HEK293T (cell line): ENCODE data around the gene RIPPLY1.
"Not testable (repeated sequence)": the region's sequence is repeated elsewhere in the genome, so short reads cannot be mapped to it uniquely, and the experiment has no call there.

ENCODE experiments used
- CTCF ChIA-PET: fragments of 350-600 bp; formaldehyde crosslinking; extraction: SDS; loops from one replicate; lab custom pipeline; 2021; ENCODE audit warnings: antibody characterized with exemption, inconsistent platforms; lab: Yijun Ruan, JAX
- POLR2A ChIA-PET: fragments of 350-600 bp; formaldehyde crosslinking; extraction: SDS; loops from one replicate; lab custom pipeline; 2020; ENCODE audit warnings: antibody characterized with exemption, inconsistent platforms; lab: Yijun Ruan, JAX
- DNase-seq: peaks from one replicate; pipeline ENCODE4 v3.0.0; 2012; ENCODE audit warnings: mixed read lengths; ENCODE audit errors: extremely low spot score
- ARNT ChIP-seq: fragments of 450-650 bp; IDR thresholded peaks from 2 replicates; pipeline ENCODE4 v1.6.1; 2017; ENCODE audit warnings: mild to moderate bottlenecking
- BHLHE40 ChIP-seq: fragments of 450-650 bp; IDR thresholded peaks from 2 replicates; pipeline ENCODE4 v1.6.1; 2016; ENCODE audit warnings: mild to moderate bottlenecking, moderate library complexity, borderline replicate concordance
- CTBP1 ChIP-seq: fragments of 450-650 bp; IDR thresholded peaks from 2 replicates; pipeline ENCODE4 v1.6.1; 2016; ENCODE audit warnings: borderline replicate concordance
- ELF4 ChIP-seq: fragments of 450-650 bp; IDR thresholded peaks from 2 replicates; pipeline ENCODE4 v1.6.1; 2017; ENCODE audit warnings: antibody characterized with exemption
- FOXA1 ChIP-seq: fragments of 450-650 bp; IDR thresholded peaks from 2 replicates; pipeline ENCODE4 v1.6.1; 2016; ENCODE audit warnings: mild to moderate bottlenecking
- FOXK2 ChIP-seq: fragments of 450-650 bp; IDR thresholded peaks from 2 replicates; pipeline ENCODE4 v1.6.1; 2016; ENCODE audit warnings: mild to moderate bottlenecking
- FOXM1 ChIP-seq: fragments of 450-650 bp; IDR thresholded peaks from 2 replicates; pipeline ENCODE4 v1.6.1; 2017; ENCODE audit warnings: mild to moderate bottlenecking, borderline replicate concordance
- HDGF ChIP-seq: fragments of 450-650 bp; IDR thresholded peaks from 2 replicates; pipeline ENCODE4 v1.6.1; 2017; ENCODE audit warnings: antibody characterized with exemption, borderline replicate concordance
- L3MBTL2 ChIP-seq: fragments of 450-650 bp; conservative IDR thresholded peaks from 2 replicates; pipeline ENCODE4 v1.6.1; 2016; ENCODE audit warnings: mild to moderate bottlenecking
- LEF1 ChIP-seq: fragments of 450-650 bp; IDR thresholded peaks from 2 replicates; pipeline ENCODE4 v1.6.1; 2017; ENCODE audit warnings: mild to moderate bottlenecking, borderline replicate concordance
- NFRKB ChIP-seq: fragments of 450-650 bp; IDR thresholded peaks from 2 replicates; pipeline ENCODE4 v1.6.1; 2016; ENCODE audit warnings: mild to moderate bottlenecking, moderate library complexity
- SP1 ChIP-seq: fragments of 450-650 bp; IDR thresholded peaks from 2 replicates; pipeline ENCODE4 v1.6.1; 2017
- SUZ12 ChIP-seq: fragments of 450-650 bp; IDR thresholded peaks from 2 replicates; pipeline ENCODE4 v1.6.1; 2016; ENCODE audit warnings: mild to moderate bottlenecking
- TARDBP ChIP-seq: fragments of 450-650 bp; IDR thresholded peaks from 2 replicates; pipeline ENCODE4 v1.6.1; 2016
- ZNF384 ChIP-seq: fragments of 450-650 bp; IDR thresholded peaks from 2 replicates; pipeline ENCODE4 v1.6.1; 2016
- TF ChIP-seq, protein P1 (sequence below): fragments of 450-650 bp; IDR thresholded peaks from 2 replicates; pipeline ENCODE4 v1.6.1; 2016

RIPPLY1 gene

GRCh38 chrX:106891762-106892460, 11.2 kb downstream of the RIPPLY1 start:
- DNase-seq: no peak
- CTCF ChIA-PET: interaction anchor here (0.5 to 0.8 kb wide), 2 partner anchors 282 to 436 kb away, joined by 3 read pairs; no protein-coding TSS in a partner anchor
- no peak for TF ChIP-seq BHLHE40
- no peak for TF ChIP-seq FOXK2
- TF ChIP-seq CTBP1: no peak
- no peak for TF ChIP-seq NFRKB
- POLR2A ChIA-PET: no interaction called here

GRCh38 chrX:106889468-106889867, 13.7 kb downstream of the RIPPLY1 start:
- DNase-seq: no peak
- TF ChIP-seq NFRKB: no peak
- TF ChIP-seq HDGF: no peak
- no peak for TF ChIP-seq CTBP1
- TF ChIP-seq SUZ12: no peak
- TF ChIP-seq ZNF384: no peak
- no peak for TF ChIP-seq L3MBTL2
- TF ChIP-seq FOXK2: no peak
- no peak for TF ChIP-seq ELF4
- TF ChIP-seq LEF1: no peak
- ChIA-PET POLR2A (no interaction called here), CTCF (no interaction called here)

DNA sequence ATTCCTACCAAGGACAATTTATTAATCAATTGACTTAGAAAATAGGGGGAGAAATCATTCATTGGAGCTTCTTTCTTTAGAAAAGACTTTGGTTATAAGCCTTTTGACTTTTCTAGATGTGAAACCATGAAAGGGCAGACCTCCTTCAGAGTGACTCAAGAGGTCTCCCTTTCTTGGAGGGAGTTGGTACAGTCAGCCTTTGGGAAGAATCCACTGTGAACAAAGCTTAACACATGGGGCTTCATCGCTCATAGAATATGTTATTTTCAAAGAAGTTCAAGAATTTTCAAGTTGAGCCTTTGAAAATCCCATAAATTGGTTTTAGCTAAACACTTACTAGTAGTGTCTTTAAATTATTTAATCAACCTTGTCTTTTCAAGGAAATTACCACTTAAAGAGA, 28.0 kb downstream of the RIPPLY1 start:
- POLR2A ChIA-PET: no interaction called here
- CTCF ChIA-PET: interaction anchor here (0.7 to 2.1 kb wide), 2 partner anchors 12 to 16 kb away, joined by 6 to 8 read pairs; no protein-coding TSS in a partner anchor
- no peak for TF ChIP-seq TARDBP
- no peak for TF ChIP-seq HDGF
- TF ChIP-seq SUZ12: no peak
- TF ChIP-seq FOXM1: no peak
- no peak for TF ChIP-seq ELF4
- no peak for TF ChIP-seq FOXK2
- TF ChIP-seq CTBP1: no peak
- no peak for DNase-seq

GRCh38 chrX:106874075-106874474, 29.1 kb downstream of the RIPPLY1 start:
- ChIA-PET CTCF (interaction anchor here (0.6 to 2.1 kb wide), 7 partner anchors 11 to 247 kb away, joined by 3 to 8 read pairs (median 3); no protein-coding TSS in a partner anchor), POLR2A (no interaction called here)
- DNase-seq: no peak
- TF ChIP-seq L3MBTL2 (no peak), ELF4 (no peak), FOXA1 (no peak), FOXM1 (no peak), FOXK2 (no peak), ZNF384 (no peak), SUZ12 (no peak), ARNT (no peak), LEF1 (no peak), BHLHE40 (no peak), HDGF (no peak), SP1 (no peak)
- TF ChIP-seq, protein P1, sequence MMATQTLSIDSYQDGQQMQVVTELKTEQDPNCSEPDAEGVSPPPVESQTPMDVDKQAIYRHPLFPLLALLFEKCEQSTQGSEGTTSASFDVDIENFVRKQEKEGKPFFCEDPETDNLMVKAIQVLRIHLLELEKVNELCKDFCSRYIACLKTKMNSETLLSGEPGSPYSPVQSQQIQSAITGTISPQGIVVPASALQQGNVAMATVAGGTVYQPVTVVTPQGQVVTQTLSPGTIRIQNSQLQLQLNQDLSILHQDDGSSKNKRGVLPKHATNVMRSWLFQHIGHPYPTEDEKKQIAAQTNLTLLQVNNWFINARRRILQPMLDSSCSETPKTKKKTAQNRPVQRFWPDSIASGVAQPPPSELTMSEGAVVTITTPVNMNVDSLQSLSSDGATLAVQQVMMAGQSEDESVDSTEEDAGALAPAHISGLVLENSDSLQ: no peak

DNA sequence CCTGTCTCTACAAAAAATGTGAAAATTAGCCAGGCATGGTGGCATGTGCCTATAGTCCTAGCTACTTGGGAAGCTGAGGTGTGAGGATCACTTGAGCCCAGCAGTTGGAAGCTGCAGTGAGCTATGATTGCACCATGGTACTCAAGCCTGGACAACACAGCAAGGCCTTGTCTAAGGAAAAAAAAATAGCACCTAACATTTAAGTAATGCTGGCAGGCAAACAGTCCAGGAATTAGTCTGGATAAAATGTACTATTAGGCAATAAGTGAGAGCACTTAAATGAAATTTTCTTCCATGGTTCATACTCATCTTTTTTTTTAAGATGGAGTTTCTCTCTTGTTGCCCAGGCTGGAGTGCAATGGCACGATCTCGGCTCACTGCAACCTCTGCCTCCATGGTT, 30.3 kb downstream of the RIPPLY1 start:
- CTCF ChIA-PET: interaction anchor here (1.5 kb wide), 1 partner anchor 9 kb away, joined by 7 read pairs; no protein-coding TSS in a partner anchor
- DNase-seq, POLR2A ChIA-PET: not testable (repeated sequence)

- TF ChIP-seq TARDBP: no peak
- no peak for TF ChIP-seq SP1
- TF ChIP-seq HDGF: no peak
- TF ChIP-seq ZNF384: no peak
- DNase-seq: no peak
- POLR2A ChIA-PET: no interaction called here
- CTCF ChIA-PET: interaction anchor here (0.6 to 1.5 kb wide), 5 partner anchors 8 to 364 kb away, joined by 3 to 8 read pairs (median 3); no protein-coding TSS in a partner anchor
These were observed 39.4 kb downstream of the RIPPLY1 start for GRCh38 chrX:106863697-106864096.

DNA sequence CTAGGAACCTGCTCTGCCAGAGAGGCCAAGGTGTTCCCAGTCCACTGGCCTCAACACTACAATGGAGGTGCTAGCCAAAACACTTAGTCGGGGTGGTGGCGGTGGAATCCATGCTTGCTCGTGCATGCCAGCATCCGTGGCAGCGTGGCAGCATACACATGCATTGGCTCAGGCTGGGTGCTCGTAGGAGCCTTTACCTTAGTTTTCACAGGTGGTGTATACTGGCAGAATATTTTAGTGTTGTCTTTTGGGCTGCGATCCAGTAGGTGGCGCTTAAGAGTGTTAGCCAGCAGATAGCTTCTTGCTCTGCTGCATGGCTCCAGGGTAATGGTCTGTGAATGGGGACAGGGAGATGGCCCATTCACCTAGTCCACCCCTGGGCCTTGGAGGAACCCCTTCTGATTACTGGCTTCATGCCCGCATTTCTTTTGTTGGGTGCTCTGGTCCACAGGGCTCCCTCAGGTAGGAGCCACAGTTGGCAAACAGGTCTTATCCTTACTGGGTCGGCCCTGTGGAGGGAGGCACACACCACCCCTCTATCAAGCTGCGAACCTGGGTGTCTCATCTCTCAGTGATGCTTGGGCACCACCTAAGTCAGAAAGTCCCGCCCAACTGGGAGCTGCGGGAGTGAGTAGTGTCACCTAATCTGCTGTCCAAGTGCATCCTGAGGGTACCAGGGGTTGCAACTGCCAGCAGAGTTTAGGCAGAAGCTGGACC, 40.0 kb downstream of the RIPPLY1 start:
- peak; percentile 61 for DNase-seq
- TF ChIP-seq ELF4 (no peak), FOXA1 (no peak), SUZ12 (no peak), FOXM1 (no peak), FOXK2 (no peak), BHLHE40 (no peak), L3MBTL2 (no peak), CTBP1 (no peak), ARNT (no peak)
- ChIA-PET CTCF (interaction anchor here (0.6 to 1.5 kb wide), 5 partner anchors 8 to 365 kb away, joined by 3 to 8 read pairs (median 3); no protein-coding TSS in a partner anchor), POLR2A (no interaction called here)
